ENCODE results near the gene SPON1.

DNA sequence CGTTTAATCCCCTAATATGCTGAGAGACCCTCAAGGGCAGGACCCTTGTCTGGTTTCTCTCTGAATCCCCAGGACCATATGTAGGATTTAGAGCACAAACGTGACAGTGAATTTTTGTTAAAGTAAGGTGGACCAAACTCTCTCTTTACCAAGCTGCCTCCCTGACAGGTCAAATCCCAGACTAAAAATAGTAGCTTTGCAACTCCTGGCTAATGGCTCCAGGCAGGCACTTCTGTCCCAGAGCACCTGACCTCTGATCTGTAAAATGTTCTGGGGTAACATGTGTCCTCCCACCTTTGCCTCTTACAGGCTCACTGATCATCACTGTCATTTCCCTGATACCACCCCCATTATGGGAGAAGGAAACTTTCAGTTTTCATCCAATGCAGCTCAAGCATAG, 152.3 kb downstream of the SPON1 start:
- TF ChIP-seq POLR2A (IDR thresholded peaks at IDR 0.05) (no peak), POLR2AphosphoS5 (IDR thresholded peaks at IDR 0.05) (no peak), EP300 (IDR thresholded peaks at IDR 0.05; ENCODE audit: low read depth) (no peak)
- TF ChIP-seq, protein P1, sequence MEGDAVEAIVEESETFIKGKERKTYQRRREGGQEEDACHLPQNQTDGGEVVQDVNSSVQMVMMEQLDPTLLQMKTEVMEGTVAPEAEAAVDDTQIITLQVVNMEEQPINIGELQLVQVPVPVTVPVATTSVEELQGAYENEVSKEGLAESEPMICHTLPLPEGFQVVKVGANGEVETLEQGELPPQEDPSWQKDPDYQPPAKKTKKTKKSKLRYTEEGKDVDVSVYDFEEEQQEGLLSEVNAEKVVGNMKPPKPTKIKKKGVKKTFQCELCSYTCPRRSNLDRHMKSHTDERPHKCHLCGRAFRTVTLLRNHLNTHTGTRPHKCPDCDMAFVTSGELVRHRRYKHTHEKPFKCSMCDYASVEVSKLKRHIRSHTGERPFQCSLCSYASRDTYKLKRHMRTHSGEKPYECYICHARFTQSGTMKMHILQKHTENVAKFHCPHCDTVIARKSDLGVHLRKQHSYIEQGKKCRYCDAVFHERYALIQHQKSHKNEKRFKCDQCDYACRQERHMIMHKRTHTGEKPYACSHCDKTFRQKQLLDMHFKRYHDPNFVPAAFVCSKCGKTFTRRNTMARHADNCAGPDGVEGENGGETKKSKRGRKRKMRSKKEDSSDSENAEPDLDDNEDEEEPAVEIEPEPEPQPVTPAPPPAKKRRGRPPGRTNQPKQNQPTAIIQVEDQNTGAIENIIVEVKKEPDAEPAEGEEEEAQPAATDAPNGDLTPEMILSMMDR (IDR thresholded peaks at IDR 0.05) = no peak

Data from transverse colon (tissue), 4 donors.